T1000 (cell line): ENCODE measurements around the gene ARPP21.

Experiments
- DNase-seq: peaks from one replicate; lab custom pipeline; 2025; ENCODE audit warnings: mixed read lengths; lab: John Stamatoyannopoulos, UW

The ARPP21 gene

GRCh38 chr3:35641920-35642527 is 2.7 kb downstream of the ARPP21 start:
- DNase-seq: no peak

- no peak for DNase-seq
These were observed 4.2 kb downstream of the ARPP21 start for GRCh38 chr3:35643495-35643894.

- no peak for DNase-seq
These were observed 5.1 kb downstream of the ARPP21 start for GRCh38 chr3:35644451-35644850.

GRCh38 chr3:35645189-35645588 is 5.9 kb downstream of the ARPP21 start:
- no peak for DNase-seq

- DNase-seq: no peak
These were observed 6.8 kb downstream of the ARPP21 start for GRCh38 chr3:35646081-35646480.

GRCh38 chr3:35647461-35647860 is 8.1 kb downstream of the ARPP21 start:
- DNase-seq: no peak

- DNase-seq: no peak
These were observed 9.0 kb downstream of the ARPP21 start for GRCh38 chr3:35648347-35648746.

- no peak for DNase-seq
These were observed 10.1 kb downstream of the ARPP21 start for GRCh38 chr3:35649405-35649804.

- DNase-seq: no peak
These were observed 12.1 kb downstream of the ARPP21 start for GRCh38 chr3:35651426-35651825.

- DNase-seq: no peak
These were observed 12.5 kb downstream of the ARPP21 start for GRCh38 chr3:35651851-35652250.

- DNase-seq: no peak
These were observed 14.0 kb downstream of the ARPP21 start for GRCh38 chr3:35653347-35653746.

GRCh38 chr3:35654476-35654875 is 15.2 kb downstream of the ARPP21 start:
- DNase-seq: no peak

GRCh38 chr3:35658686-35659085 is 19.4 kb downstream of the ARPP21 start:
- DNase-seq: no peak

- DNase-seq: no peak
These were observed 20.4 kb downstream of the ARPP21 start for GRCh38 chr3:35659768-35660167.

GRCh38 chr3:35663471-35663870 is 24.1 kb downstream of the ARPP21 start:
- no peak for DNase-seq

GRCh38 chr3:35664460-35664919 is 25.2 kb downstream of the ARPP21 start:
- DNase-seq: no peak

- no peak for DNase-seq
These were observed 26.2 kb downstream of the ARPP21 start for GRCh38 chr3:35665390-35666055.

- DNase-seq: no peak
These were observed 27.6 kb downstream of the ARPP21 start for GRCh38 chr3:35666888-35667287.

GRCh38 chr3:35670408-35670965 is 31.2 kb downstream of the ARPP21 start:
- DNase-seq: no peak

GRCh38 chr3:35671483-35671882 is 32.2 kb downstream of the ARPP21 start:
- no peak for DNase-seq

GRCh38 chr3:35673017-35673416 is 33.7 kb downstream of the ARPP21 start:
- no peak for DNase-seq

GRCh38 chr3:35674451-35675109 is 35.3 kb downstream of the ARPP21 start:
- no peak for DNase-seq

- DNase-seq: no peak
These were observed 35.9 kb downstream of the ARPP21 start for GRCh38 chr3:35675206-35675605.
